MM.1S (cell line): ENCODE measurements around the gene PPM1M.

Experiments used
- DNase-seq: peaks from one replicate; pipeline ENCODE4 v3.0.0-alpha.2; 2015
- H2AFZ ChIP-seq: fragments of 300-600 bp; sonication (generic); 2 replicates; pipeline ENCODE4 v1.6.0; 2016; ENCODE audit warnings: antibody characterized with exemption, low read length
- H3F3A ChIP-seq: fragments of 300-600 bp; sonication (generic); 2 replicates; pipeline ENCODE4 v1.6.1; 2016; ENCODE audit warnings: mild to moderate bottlenecking, antibody characterized with exemption, low read length, moderate library complexity, mixed read lengths; ENCODE audit not compliant: insufficient read depth
- H3K27ac ChIP-seq: fragments of 300-600 bp; sonication (generic); 2 replicates; pipeline ENCODE4 v1.5.1; 2016; ENCODE audit warnings: mild to moderate bottlenecking, low read length
- H3K27me3 ChIP-seq: fragments of 300-600 bp; sonication (generic); replicated peaks from 2 replicates; pipeline ENCODE4 v1.6.0; 2016; ENCODE audit warnings: low read length; ENCODE audit not compliant: insufficient read depth
- H3K36me3 ChIP-seq: fragments of 300-600 bp; sonication (generic); replicated peaks from 2 replicates; pipeline ENCODE4 v1.6.1; 2016; ENCODE audit warnings: mild to moderate bottlenecking, low read length, mixed read lengths; ENCODE audit not compliant: insufficient read depth
- H3K4me1 ChIP-seq: fragments of 300-600 bp; sonication (generic); 2 replicates; pipeline ENCODE4 v1.6.1; 2016; ENCODE audit warnings: low read length, mixed read lengths
- H3K4me2 ChIP-seq: fragments of 300-600 bp; sonication (generic); 2 replicates; pipeline ENCODE4 v1.6.0; 2016; ENCODE audit warnings: low read depth, low read length
- H3K4me3 ChIP-seq: fragments of 300-600 bp; sonication (generic); 2 replicates; pipeline ENCODE4 v1.5.1; 2016; ENCODE audit warnings: low read length, mixed read lengths
- H3K79me2 ChIP-seq: fragments of 300-600 bp; sonication (generic); 2 replicates; pipeline ENCODE4 v1.6.1; 2016; ENCODE audit warnings: mixed run types, low read length, mixed read lengths
- H3K9ac ChIP-seq: fragments of 300-600 bp; sonication (generic); 2 replicates; pipeline ENCODE4 v1.6.1; 2016; ENCODE audit warnings: low read length, mixed read lengths
- H3K9me2 ChIP-seq: fragments of 300-600 bp; sonication (generic); replicated peaks from 2 replicates; pipeline ENCODE4 v1.6.1; 2016; ENCODE audit warnings: mild to moderate bottlenecking, low read length, mixed read lengths; ENCODE audit not compliant: insufficient read depth
- H3K9me3 ChIP-seq: fragments of 300-600 bp; sonication (generic); replicated peaks from 2 replicates; pipeline ENCODE4 v1.6.1; 2016; ENCODE audit warnings: mild to moderate bottlenecking, low read length, mixed read lengths; ENCODE audit not compliant: insufficient read depth
- H4K20me1 ChIP-seq: fragments of 300-600 bp; sonication (generic); 2 replicates; pipeline ENCODE4 v1.6.1; 2016; ENCODE audit warnings: mild to moderate bottlenecking, low read length, moderate library complexity, mixed read lengths; ENCODE audit not compliant: insufficient read depth
- EZH2 ChIP-seq: fragments of 300-600 bp; sonication (generic); optimal IDR thresholded peaks from 2 replicates; pipeline ENCODE3; 2017; ENCODE audit warnings: low read depth, mild to moderate bottlenecking, antibody characterized with exemption, low read length, mixed read lengths
- EZH2phosphoT487 ChIP-seq: fragments of 300-600 bp; sonication (generic); IDR thresholded peaks from 2 replicates; pipeline ENCODE4 v1.6.1; 2018; ENCODE audit warnings: antibody characterized with exemption, low read length
- TF ChIP-seq, protein P1 (sequence below): fragments of 300-600 bp; sonication (generic); IDR thresholded peaks from 2 replicates; pipeline ENCODE4 v1.5.1; 2016; ENCODE audit warnings: antibody characterized with exemption, low read length, mixed read lengths

PPM1M gene, protein sequence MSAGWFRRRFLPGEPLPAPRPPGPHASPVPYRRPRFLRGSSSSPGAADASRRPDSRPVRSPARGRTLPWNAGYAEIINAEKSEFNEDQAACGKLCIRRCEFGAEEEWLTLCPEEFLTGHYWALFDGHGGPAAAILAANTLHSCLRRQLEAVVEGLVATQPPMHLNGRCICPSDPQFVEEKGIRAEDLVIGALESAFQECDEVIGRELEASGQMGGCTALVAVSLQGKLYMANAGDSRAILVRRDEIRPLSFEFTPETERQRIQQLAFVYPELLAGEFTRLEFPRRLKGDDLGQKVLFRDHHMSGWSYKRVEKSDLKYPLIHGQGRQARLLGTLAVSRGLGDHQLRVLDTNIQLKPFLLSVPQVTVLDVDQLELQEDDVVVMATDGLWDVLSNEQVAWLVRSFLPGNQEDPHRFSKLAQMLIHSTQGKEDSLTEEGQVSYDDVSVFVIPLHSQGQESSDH

DNA sequence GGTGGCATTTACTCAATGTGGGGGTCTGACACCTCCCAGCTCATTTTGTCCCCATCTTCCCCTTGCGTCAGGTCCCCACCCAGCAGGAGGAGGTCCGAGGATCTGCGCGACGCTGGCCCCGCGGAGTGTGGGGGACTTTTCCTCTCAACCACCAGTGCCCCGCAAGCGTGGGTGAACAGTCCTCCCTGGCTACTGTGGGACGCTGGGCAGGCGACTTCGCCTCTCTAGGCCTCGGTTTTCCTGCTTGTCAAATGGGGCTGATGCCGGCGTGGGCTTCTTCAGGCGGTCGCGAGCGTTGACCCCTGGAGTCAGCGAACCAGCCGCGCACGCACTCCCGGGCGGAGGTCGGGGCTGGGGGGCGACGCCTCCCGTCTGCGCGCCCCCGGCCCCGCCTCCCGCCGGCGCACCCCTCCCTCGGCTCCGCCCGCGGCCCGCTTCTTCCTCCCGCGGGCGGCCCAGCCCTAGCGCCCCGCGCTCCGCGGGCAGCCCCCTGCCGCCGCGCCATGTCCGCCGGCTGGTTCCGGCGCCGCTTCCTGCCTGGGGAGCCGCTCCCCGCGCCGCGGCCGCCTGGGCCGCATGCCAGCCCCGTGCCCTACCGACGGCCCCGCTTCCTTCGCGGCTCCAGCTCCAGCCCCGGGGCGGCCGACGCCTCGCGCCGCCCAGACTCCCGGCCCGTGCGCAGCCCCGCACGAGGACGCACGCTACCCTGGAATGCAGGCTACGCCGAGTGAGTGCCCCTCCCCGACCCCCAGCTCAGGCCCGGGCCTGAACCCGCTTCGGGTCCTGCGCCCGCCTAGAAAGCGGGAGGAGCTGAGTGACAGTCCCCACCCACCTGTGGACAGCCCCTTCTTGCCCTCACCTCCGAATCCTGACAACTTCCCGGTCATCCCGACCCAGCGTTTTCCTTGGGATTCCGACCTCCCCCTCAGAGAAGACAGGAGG lies at the start of gene PPM1M:
Gene PPM1M (plus strand): TSS at position 438 of the 942 bp plus-strand sequence. CDS start 66 bp downstream, at position 504.
- Histone ChIP-seq H3K27me3 (no peaks in the 10 kb centered on the region), H3K27ac (no peak within 1 kb of the TSS), H2AFZ (peak within 1 kb of the TSS; percentile 81), H3K9me2 (no peaks in the 10 kb centered on the region), H3K4me3 (peak within 1 kb of the TSS; percentile 66), H3K79me2 (no peaks in the 10 kb centered on the region), H3K36me3 (no peaks in the 10 kb centered on the region), H4K20me1 (no peaks in the 10 kb centered on the region), H3K4me1 (peaks cover 11% of the 10 kb centered on the region), H3K9ac (peak within 1 kb of the TSS; percentile 53; the same call in 1 of the 2 replicates), H3K4me2 (peak within 1 kb of the TSS; percentile 93), H3K9me3 (no peaks in the 10 kb centered on the region), H3F3A (peaks cover 17% of the 10 kb centered on the region)
- DNase-seq, result peak; percentile 31
- TF ChIP-seq, protein P1, sequence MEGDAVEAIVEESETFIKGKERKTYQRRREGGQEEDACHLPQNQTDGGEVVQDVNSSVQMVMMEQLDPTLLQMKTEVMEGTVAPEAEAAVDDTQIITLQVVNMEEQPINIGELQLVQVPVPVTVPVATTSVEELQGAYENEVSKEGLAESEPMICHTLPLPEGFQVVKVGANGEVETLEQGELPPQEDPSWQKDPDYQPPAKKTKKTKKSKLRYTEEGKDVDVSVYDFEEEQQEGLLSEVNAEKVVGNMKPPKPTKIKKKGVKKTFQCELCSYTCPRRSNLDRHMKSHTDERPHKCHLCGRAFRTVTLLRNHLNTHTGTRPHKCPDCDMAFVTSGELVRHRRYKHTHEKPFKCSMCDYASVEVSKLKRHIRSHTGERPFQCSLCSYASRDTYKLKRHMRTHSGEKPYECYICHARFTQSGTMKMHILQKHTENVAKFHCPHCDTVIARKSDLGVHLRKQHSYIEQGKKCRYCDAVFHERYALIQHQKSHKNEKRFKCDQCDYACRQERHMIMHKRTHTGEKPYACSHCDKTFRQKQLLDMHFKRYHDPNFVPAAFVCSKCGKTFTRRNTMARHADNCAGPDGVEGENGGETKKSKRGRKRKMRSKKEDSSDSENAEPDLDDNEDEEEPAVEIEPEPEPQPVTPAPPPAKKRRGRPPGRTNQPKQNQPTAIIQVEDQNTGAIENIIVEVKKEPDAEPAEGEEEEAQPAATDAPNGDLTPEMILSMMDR, result no peak
- TF ChIP-seq EZH2phosphoT487, result no peak
- no peak for TF ChIP-seq EZH2

- H3K4me1 ChIP-seq, result peaks cover 11% of the 10 kb centered on the region
- H3K9ac ChIP-seq, result no peak overlapping the region
- H3K79me2 ChIP-seq, result peaks cover 16% of the 10 kb centered on the region
- no peak for DNase-seq
- no peak overlapping the region for H2AFZ ChIP-seq
- H3K4me3 ChIP-seq, result no peak overlapping the region
- no peaks in the 10 kb centered on the region for H4K20me1 ChIP-seq
- no peaks in the 10 kb centered on the region for H3K9me3 ChIP-seq
- no peaks in the 10 kb centered on the region for H3F3A ChIP-seq
- TF ChIP-seq, protein P1, result no peak
- no peak for TF ChIP-seq EZH2
- TF ChIP-seq EZH2phosphoT487, result no peak
- no peaks in the 10 kb centered on the region; the same call in 1 of the 2 replicates for H3K36me3 ChIP-seq
- H3K4me2 ChIP-seq, result no peak overlapping the region
- H3K27ac ChIP-seq, result no peak overlapping the region
- no peaks in the 10 kb centered on the region for H3K27me3 ChIP-seq
- H3K9me2 ChIP-seq, result no peaks in the 10 kb centered on the region
Measured at GRCh38 chr3:52195823-52196331, 49.7 kb upstream of the PPM1M start.

- Histone ChIP-seq H4K20me1 (no peaks in the 10 kb centered on the region), H3K9me3 (no peaks in the 10 kb centered on the region), H3K79me2 (peaks cover 16% of the 10 kb centered on the region), H3K4me1 (peaks cover 11% of the 10 kb centered on the region), H3K27ac (no peak overlapping the region), H2AFZ (peak overlapping the region; percentile 91), H3K4me2 (no peak overlapping the region), H3K4me3 (no peak overlapping the region), H3K9ac (no peak overlapping the region), H3K36me3 (no peaks in the 10 kb centered on the region; the same call in 1 of the 2 replicates), H3F3A (no peaks in the 10 kb centered on the region), H3K9me2 (no peaks in the 10 kb centered on the region), H3K27me3 (no peaks in the 10 kb centered on the region)
- TF ChIP-seq EZH2phosphoT487, result no peak
- no peak for TF ChIP-seq EZH2
- TF ChIP-seq, protein P1, result no peak
- DNase-seq, result no peak
Measured at GRCh38 chr3:52196977-52197376, 48.6 kb upstream of the PPM1M start.
